SU-DHL-6 (cell line): Measurements from ENCODE around the gene NFRKB.
"Not testable (repeated sequence)": the region's sequence is repeated elsewhere in the genome, so short reads cannot be mapped to it uniquely, and the experiment has no call there.

ENCODE experiments used
- H2AFZ ChIP-seq: fragments of 200-600 bp; sonication (generic); 2 replicates; pipeline ENCODE4 v1.6.1; 2014; ENCODE audit warnings: low read depth, mild to moderate bottlenecking, moderate library complexity, mixed read lengths, antibody characterized with exemption, low read length; ENCODE audit not compliant: severe bottlenecking
- H3F3A ChIP-seq: fragments of 200-600 bp; shearing (Covaris generic); 2 replicates; pipeline ENCODE4 v1.6.0; 2016; ENCODE audit warnings: antibody characterized with exemption, mild to moderate bottlenecking; ENCODE audit not compliant: insufficient read depth
- H3K27ac ChIP-seq: fragments of 200-600 bp; sonication (generic); 2 replicates; pipeline ENCODE4 v1.5.1; 2016; ENCODE audit warnings: low read depth, mild to moderate bottlenecking, low read length, moderate library complexity, mixed read lengths
- H3K27me3 ChIP-seq: fragments of 200-600 bp; sonication (generic), shearing (Covaris generic); 2 replicates; pipeline ENCODE4 v1.6.0; 2014; ENCODE audit warnings: mild to moderate bottlenecking, low read length
- H3K36me3 ChIP-seq: fragments of 200-600 bp; sonication (generic); 2 replicates; pipeline ENCODE4 v1.6.1; 2014; ENCODE audit warnings: mild to moderate bottlenecking, low read length, mixed read lengths
- H3K4me2 ChIP-seq: fragments of 300-600, 200-600 bp; shearing (Covaris generic), sonication (generic); 2 replicates; pipeline ENCODE4 v1.6.0; 2014; ENCODE audit warnings: low read length, low read depth, mild to moderate bottlenecking; ENCODE audit not compliant: poor library complexity, severe bottlenecking
- H3K4me3 ChIP-seq: fragments of 200-600 bp; sonication (generic); 2 replicates; pipeline ENCODE4 v1.5.1; 2014; ENCODE audit warnings: antibody characterized with exemption, low read length, mild to moderate bottlenecking, mixed read lengths; ENCODE audit not compliant: insufficient read depth, poor library complexity, severe bottlenecking
- H3K79me2 ChIP-seq: fragments of 200-600 bp; sonication (generic); 2 replicates; pipeline ENCODE4 v1.6.1; 2014; ENCODE audit warnings: mild to moderate bottlenecking, low read length, moderate library complexity; ENCODE audit not compliant: insufficient read depth
- H3K9ac ChIP-seq: fragments of 200-600 bp; sonication (generic); 2 replicates; pipeline ENCODE4 v1.7.0; 2014; ENCODE audit warnings: mild to moderate bottlenecking, low read length
- H3K9me2 ChIP-seq: fragments of 200-600 bp; sonication (generic); replicated peaks from 2 replicates; pipeline ENCODE4 v1.6.1; 2014; ENCODE audit warnings: low read length; ENCODE audit not compliant: insufficient read depth
- H3K9me3 ChIP-seq: fragments of 200-600 bp; sonication (generic); 2 replicates; pipeline ENCODE4 v1.6.1; 2014; ENCODE audit warnings: low read length, mixed read lengths; ENCODE audit not compliant: insufficient read depth
- H4K20me1 ChIP-seq: fragments of 200-600 bp; sonication (generic); 2 replicates; pipeline ENCODE4 v1.6.1; 2014; ENCODE audit warnings: low read depth, mild to moderate bottlenecking, antibody characterized with exemption, low read length, moderate library complexity, mixed read lengths
- CTCF ChIP-seq: fragments of 200-600 bp; sonication (generic); IDR thresholded peaks from one replicate; pipeline ENCODE4 v1.5.1; 2017; ENCODE audit warnings: antibody characterized with exemption, mild to moderate bottlenecking, low read length, moderate library complexity; ENCODE audit not compliant: insufficient read depth, poor library complexity, severe bottlenecking
- EZH2phosphoT487 ChIP-seq: fragments of 200-600 bp; sonication (generic), shearing (Covaris generic); conservative IDR thresholded peaks from 2 replicates; pipeline ENCODE4 v1.6.1; 2018; ENCODE audit warnings: mild to moderate bottlenecking, antibody characterized with exemption, low read length, moderate library complexity, mixed read lengths

NFRKB gene

GRCh38 chr11:129880311-129880710 lies 15.1 kb downstream of the NFRKB start:
- H3K9me3 ChIP-seq, result no peaks in the 10 kb centered on the region
- H2AFZ ChIP-seq, result no peak overlapping the region
- H3K27ac ChIP-seq, result no peak overlapping the region
- H3K79me2 ChIP-seq, result no peaks in the 10 kb centered on the region
- TF ChIP-seq CTCF (no peak), EZH2phosphoT487 (no peak)
- H3K4me2 ChIP-seq, result no peak overlapping the region
- H3K36me3 ChIP-seq, result no peaks in the 10 kb centered on the region
- H3K9me2 ChIP-seq, result no peaks in the 10 kb centered on the region
- H3K4me3 ChIP-seq, result no peak overlapping the region
- no peaks in the 10 kb centered on the region for H4K20me1 ChIP-seq
- H3K9ac ChIP-seq, result no peak overlapping the region
- H3K27me3 ChIP-seq, result no peaks in the 10 kb centered on the region
- no peaks in the 10 kb centered on the region for H3F3A ChIP-seq

- H3K36me3 ChIP-seq, result no peaks in the 10 kb centered on the region
- H3F3A ChIP-seq, result no peaks in the 10 kb centered on the region
- no peaks in the 10 kb centered on the region for H3K9me2 ChIP-seq
- no peak overlapping the region for H3K4me3 ChIP-seq
- H2AFZ ChIP-seq, result no peak overlapping the region
- H3K9ac ChIP-seq, result no peak overlapping the region
- TF ChIP-seq EZH2phosphoT487, result no peak
- no peak for TF ChIP-seq CTCF
- no peaks in the 10 kb centered on the region for H3K9me3 ChIP-seq
- H4K20me1 ChIP-seq, result no peaks in the 10 kb centered on the region
- H3K27ac ChIP-seq, result no peak overlapping the region
- no peaks in the 10 kb centered on the region for H3K79me2 ChIP-seq
- no peaks in the 10 kb centered on the region for H3K27me3 ChIP-seq
- H3K4me2 ChIP-seq, result no peak overlapping the region
Measured at GRCh38 chr11:129871914-129872313, 23.5 kb downstream of the NFRKB start.

GRCh38 chr11:129868626-129869025 lies 26.8 kb downstream of the NFRKB start:
- H3K4me2 ChIP-seq, H3K27ac ChIP-seq, H3K27me3 ChIP-seq, H3K9ac ChIP-seq, H3K4me3 ChIP-seq, H3K79me2 ChIP-seq, H3K9me3 ChIP-seq, H3K36me3 ChIP-seq, H2AFZ ChIP-seq, H3F3A ChIP-seq, H3K9me2 ChIP-seq, H4K20me1 ChIP-seq: not testable (repeated sequence)

- Histone ChIP-seq H3K27ac (no peak overlapping the region), H3K9me3 (no peaks in the 10 kb centered on the region), H3K36me3 (no peaks in the 10 kb centered on the region), H3K4me3 (no peak overlapping the region), H4K20me1 (no peaks in the 10 kb centered on the region), H2AFZ (no peak overlapping the region), H3K4me2 (no peak overlapping the region), H3K9ac (no peak overlapping the region), H3K9me2 (no peaks in the 10 kb centered on the region), H3F3A (no peaks in the 10 kb centered on the region), H3K79me2 (no peaks in the 10 kb centered on the region), H3K27me3 (no peaks in the 10 kb centered on the region)
- no peak for TF ChIP-seq EZH2phosphoT487
- TF ChIP-seq CTCF, result no peak
Measured at GRCh38 chr11:129866311-129866710, 29.1 kb downstream of the NFRKB start.
